Prostate gland (tissue), 2 donors: ENCODE measurements around the gene SCAP.

ENCODE experiments used
- POLR2A ChIP-seq: fragments of 450-650 bp; IDR thresholded peaks from one replicate; pipeline ENCODE4 v1.6.1; 2016; ENCODE audit warnings: antibody characterized with exemption, mild to moderate bottlenecking
- POLR2AphosphoS5 ChIP-seq: sonication (generic); formaldehyde crosslinking; IDR thresholded peaks from one replicate; pipeline ENCODE4 v1.6.1; 2017; ENCODE audit warnings: antibody characterized with exemption
- TF ChIP-seq, protein P1 (sequence below), 4 experiments: fragments of 200-600 bp in 2 of 4; fragments of 450-650 bp in 2 of 4; sonication (generic) in 2 of 4; IDR thresholded peaks; 1 replicate in 3 of 4; 2 replicates in 1 of 4; pipeline ENCODE4 v1.5.1; 2016 to 2019; ENCODE audit warnings: antibody characterized with exemption in 4 of 4, mild to moderate bottlenecking in 2 of 4, moderate library complexity in 2 of 4

DNA sequence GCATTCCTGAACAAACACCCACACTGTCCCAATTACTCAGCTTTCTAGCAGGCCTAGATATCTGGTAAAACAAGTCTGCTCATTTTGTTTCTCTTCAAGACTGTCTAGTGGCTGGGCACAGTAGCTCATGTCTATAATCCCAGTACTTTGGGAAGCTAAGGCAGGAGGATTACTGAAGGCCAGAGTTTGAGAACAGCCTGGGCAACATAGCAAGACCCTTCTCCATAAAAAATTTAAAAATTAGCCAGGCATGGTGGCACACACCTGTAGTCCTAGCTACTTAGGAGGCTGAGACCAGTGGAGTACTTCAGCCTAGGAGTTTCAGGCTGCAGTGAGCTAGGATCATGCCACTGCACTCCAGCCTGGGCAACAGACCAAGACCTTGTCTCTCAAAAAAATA, 101.2 kb downstream of the SCAP start:
- TF ChIP-seq POLR2AphosphoS5 = no peak
- TF ChIP-seq, protein P1, sequence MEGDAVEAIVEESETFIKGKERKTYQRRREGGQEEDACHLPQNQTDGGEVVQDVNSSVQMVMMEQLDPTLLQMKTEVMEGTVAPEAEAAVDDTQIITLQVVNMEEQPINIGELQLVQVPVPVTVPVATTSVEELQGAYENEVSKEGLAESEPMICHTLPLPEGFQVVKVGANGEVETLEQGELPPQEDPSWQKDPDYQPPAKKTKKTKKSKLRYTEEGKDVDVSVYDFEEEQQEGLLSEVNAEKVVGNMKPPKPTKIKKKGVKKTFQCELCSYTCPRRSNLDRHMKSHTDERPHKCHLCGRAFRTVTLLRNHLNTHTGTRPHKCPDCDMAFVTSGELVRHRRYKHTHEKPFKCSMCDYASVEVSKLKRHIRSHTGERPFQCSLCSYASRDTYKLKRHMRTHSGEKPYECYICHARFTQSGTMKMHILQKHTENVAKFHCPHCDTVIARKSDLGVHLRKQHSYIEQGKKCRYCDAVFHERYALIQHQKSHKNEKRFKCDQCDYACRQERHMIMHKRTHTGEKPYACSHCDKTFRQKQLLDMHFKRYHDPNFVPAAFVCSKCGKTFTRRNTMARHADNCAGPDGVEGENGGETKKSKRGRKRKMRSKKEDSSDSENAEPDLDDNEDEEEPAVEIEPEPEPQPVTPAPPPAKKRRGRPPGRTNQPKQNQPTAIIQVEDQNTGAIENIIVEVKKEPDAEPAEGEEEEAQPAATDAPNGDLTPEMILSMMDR (IDR thresholded peaks at IDR 0.05) = no peak
- TF ChIP-seq POLR2A = no peak
